ENCODE data around the gene RECQL.

RECQL gene

GRCh38 chr12:21501258-21502163 is at the start of gene RECQL, which contains the start of gene GOLT1B:
TSS of gene RECQL (minus strand) at chr12:21501635. CDS start at chr12:21499570, 2,065 bp downstream.
TSS of gene GOLT1B (plus strand) at chr12:21501789. CDS start at chr12:21501924, 135 bp downstream.
- DNase-seq: peak; percentile 93

GRCh38 chr12:21547437-21547836 is 46.0 kb upstream of the RECQL start:
- DNase-seq: peak; percentile 41

GRCh38 chr12:21546716-21547115 is 45.3 kb upstream of the RECQL start:
- no peak for DNase-seq

GRCh38 chr12:21545557-21545956 is 44.1 kb upstream of the RECQL start:
- no peak for DNase-seq

GRCh38 chr12:21543151-21543550 is 41.7 kb upstream of the RECQL start:
- DNase-seq: no peak

- DNase-seq: no peak
Observed at GRCh38 chr12:21542403-21542802, 41.0 kb upstream of the RECQL start.

GRCh38 chr12:21541773-21542172 is 40.3 kb upstream of the RECQL start:
- DNase-seq: no peak

GRCh38 chr12:21539797-21540196 is 38.4 kb upstream of the RECQL start:
- no peak for DNase-seq

- DNase-seq: no peak
Observed at GRCh38 chr12:21538061-21538653, 36.7 kb upstream of the RECQL start.

GRCh38 chr12:21529456-21529855 is 28.0 kb upstream of the RECQL start:
- no peak for DNase-seq

GRCh38 chr12:21528953-21529352 is 27.5 kb upstream of the RECQL start:
- DNase-seq: no peak

GRCh38 chr12:21527451-21528180 is 26.2 kb upstream of the RECQL start:
- DNase-seq: peak; percentile 76

GRCh38 chr12:21526721-21527345 is 25.4 kb upstream of the RECQL start:
- no peak for DNase-seq

GRCh38 chr12:21526053-21526452 is 24.6 kb upstream of the RECQL start, which contains the start of gene SPX:
TSS of gene SPX (plus strand) at chr12:21526296. CDS start at chr12:21526473, 177 bp downstream.
- no peak for DNase-seq

- DNase-seq: no peak
Observed at GRCh38 chr12:21523148-21523547, 21.7 kb upstream of the RECQL start.

GRCh38 chr12:21521541-21521940 is 20.1 kb upstream of the RECQL start:
- no peak for DNase-seq

- no peak for DNase-seq
Observed at GRCh38 chr12:21518451-21518850, 17.0 kb upstream of the RECQL start.

GRCh38 chr12:21516281-21516680 is 14.8 kb upstream of the RECQL start:
- DNase-seq: no peak

- DNase-seq: no peak
Observed at GRCh38 chr12:21509768-21510167, 8.3 kb upstream of the RECQL start.

- no peak for DNase-seq
Observed at GRCh38 chr12:21507849-21508248, 6.4 kb upstream of the RECQL start.

GRCh38 chr12:21505888-21506287 is 4.5 kb upstream of the RECQL start:
- DNase-seq: no peak

GRCh38 chr12:21502872-21503271 is 1.4 kb upstream of the RECQL start:
- no peak for DNase-seq

GRCh38 chr12:21502164-21502496 is 695 bp upstream of the RECQL start:
- peak; percentile 53 for DNase-seq
